ENCODE measurements around the gene WSCD2.

WSCD2 gene

GRCh38 chr12:108129017-108129812 lies at the start of gene WSCD2:
Gene WSCD2, plus strand, starts transcription at chr12:108129288. Its CDS starts 66,545 bp downstream, at chr12:108195833.
- DNase-seq (ENCODE audit: low spot score): no peak
- FAIRE-seq: no peak

- FAIRE-seq (no peak), DNase-seq (ENCODE audit: low spot score) (no peak)
Measured at GRCh38 chr12:108079721-108080120, 49.4 kb upstream of the WSCD2 start.

- DNase-seq (ENCODE audit: low spot score) (no peak), FAIRE-seq (no peak)
Measured at GRCh38 chr12:108080363-108080762, 48.7 kb upstream of the WSCD2 start.

GRCh38 chr12:108082485-108082884 lies 46.6 kb upstream of the WSCD2 start:
- FAIRE-seq: no peak
- DNase-seq (ENCODE audit: low spot score): no peak

- DNase-seq (ENCODE audit: low spot score) (no peak), FAIRE-seq (no peak)
Measured at GRCh38 chr12:108087900-108088299, 41.2 kb upstream of the WSCD2 start.

GRCh38 chr12:108090107-108090899 lies 38.8 kb upstream of the WSCD2 start:
- FAIRE-seq: no peak
- DNase-seq (ENCODE audit: low spot score): no peak

GRCh38 chr12:108090932-108091678 lies 38.0 kb upstream of the WSCD2 start:
- FAIRE-seq (no peak), DNase-seq (ENCODE audit: low spot score) (no peak)

- DNase-seq (ENCODE audit: low spot score) (no peak), FAIRE-seq (no peak)
Measured at GRCh38 chr12:108091679-108092051, 37.4 kb upstream of the WSCD2 start.

- DNase-seq (ENCODE audit: low spot score) (no peak), FAIRE-seq (no peak)
Measured at GRCh38 chr12:108093209-108093608, 35.9 kb upstream of the WSCD2 start.

- DNase-seq (ENCODE audit: low spot score): no peak
- no peak for FAIRE-seq
Measured at GRCh38 chr12:108094056-108094649, 34.9 kb upstream of the WSCD2 start.

- DNase-seq (ENCODE audit: low spot score) (no peak), FAIRE-seq (no peak)
Measured at GRCh38 chr12:108097160-108097911, 31.8 kb upstream of the WSCD2 start.

- DNase-seq (ENCODE audit: low spot score) (no peak), FAIRE-seq (no peak)
Measured at GRCh38 chr12:108098374-108098773, 30.7 kb upstream of the WSCD2 start.

- no peak for DNase-seq (ENCODE audit: low spot score)
- FAIRE-seq: no peak
Measured at GRCh38 chr12:108099073-108099472, 30.0 kb upstream of the WSCD2 start.

- FAIRE-seq (no peak), DNase-seq (ENCODE audit: low spot score) (no peak)
Measured at GRCh38 chr12:108099778-108100489, 29.2 kb upstream of the WSCD2 start.

- DNase-seq (ENCODE audit: low spot score): no peak
- no peak for FAIRE-seq
Measured at GRCh38 chr12:108101605-108102175, 27.4 kb upstream of the WSCD2 start.

- no peak for FAIRE-seq
- no peak for DNase-seq (ENCODE audit: low spot score)
Measured at GRCh38 chr12:108102363-108102762, 26.7 kb upstream of the WSCD2 start.

GRCh38 chr12:108103087-108103486 lies 26.0 kb upstream of the WSCD2 start:
- no peak for DNase-seq (ENCODE audit: low spot score)
- FAIRE-seq: no peak

GRCh38 chr12:108103517-108103916 lies 25.6 kb upstream of the WSCD2 start:
- FAIRE-seq (no peak), DNase-seq (ENCODE audit: low spot score) (no peak)

GRCh38 chr12:108104657-108105056 lies 24.4 kb upstream of the WSCD2 start:
- FAIRE-seq (no peak), DNase-seq (ENCODE audit: low spot score) (no peak)

GRCh38 chr12:108106599-108106998 lies 22.5 kb upstream of the WSCD2 start:
- FAIRE-seq: no peak
- DNase-seq (ENCODE audit: low spot score): no peak
